Neuronal stem cell (in vitro differentiated cells): ENCODE data around the gene CFHR3.
"Not testable (repeated sequence)": the region's sequence is repeated elsewhere in the genome, so short reads cannot be mapped to it uniquely, and the experiment has no call there.

Source experiments
- DNase-seq: peaks from one replicate; pipeline ENCODE4 v3.0.0-alpha.2; 2013; ENCODE audit warnings: low spot score
- H2AFZ ChIP-seq: one replicate; pipeline ENCODE4 v1.6.1; 2013; ENCODE audit warnings: mild to moderate bottlenecking, low read length, inconsistent platforms
- H2AK5ac ChIP-seq: 2 replicates; pipeline ENCODE4 v1.6.1; 2013; ENCODE audit warnings: low read depth, mild to moderate bottlenecking, inconsistent platforms, low read length, moderate library complexity, mixed read lengths
- H2BK120ac ChIP-seq: 2 replicates; pipeline ENCODE4 v1.6.1; 2013; ENCODE audit warnings: low read depth, mild to moderate bottlenecking, inconsistent platforms, low read length, moderate library complexity, mixed read lengths
- H2BK12ac ChIP-seq: one replicate; pipeline ENCODE4 v1.6.1; 2013; ENCODE audit warnings: low read length, inconsistent platforms
- H2BK15ac ChIP-seq: 2 replicates; pipeline ENCODE4 v1.6.1; 2013; ENCODE audit warnings: mild to moderate bottlenecking, low read length, inconsistent platforms, mixed read lengths
- H2BK5ac ChIP-seq: one replicate; pipeline ENCODE4 v1.6.1; 2013; ENCODE audit warnings: inconsistent platforms, mild to moderate bottlenecking, low read length, moderate library complexity
- H3K14ac ChIP-seq: one replicate; pipeline ENCODE4 v1.6.1; 2013; ENCODE audit warnings: low read length, inconsistent platforms
- H3K18ac ChIP-seq: 2 replicates; pipeline ENCODE4 v1.6.1; 2013; ENCODE audit warnings: low read length, inconsistent platforms
- H3K23ac ChIP-seq: 2 replicates; pipeline ENCODE4 v1.6.1; 2013; ENCODE audit warnings: low read depth, mild to moderate bottlenecking, mixed read lengths, low read length, inconsistent platforms; ENCODE audit not compliant: poor library complexity
- H3K27ac ChIP-seq: replicated peaks from 3 replicates; pipeline ENCODE4 v1.5.1; 2013; ENCODE audit warnings: low read length, inconsistent platforms
- H3K27me3 ChIP-seq, 3 experiments: 2 replicates each; pipeline ENCODE4 v1.6.1; 2013; ENCODE audit warnings: low read length in 3 of 3, mild to moderate bottlenecking in 2 of 3, inconsistent platforms in 1 of 3, low read depth in 1 of 3, mixed read lengths in 1 of 3, moderate library complexity in 1 of 3; ENCODE audit not compliant: control insufficient read depth in 3 of 3, insufficient read depth in 3 of 3
- H3K36me3 ChIP-seq, 2 donors: replicated peaks in 1 of 2; 2 replicates each; pipeline ENCODE4 v1.6.1; 2013; ENCODE audit warnings: low read length in 2 of 2; ENCODE audit not compliant: control insufficient read depth in 2 of 2, insufficient read depth in 2 of 2
- H3K4ac ChIP-seq: 2 replicates; pipeline ENCODE4 v1.6.1; 2013; ENCODE audit warnings: inconsistent platforms, mild to moderate bottlenecking, low read length, moderate library complexity
- H3K4me1 ChIP-seq, 2 donors: 1 replicate in 1 of 2; 2 replicates in 1 of 2; pipeline ENCODE4 v1.6.1; 2013; ENCODE audit warnings: low read length in 2 of 2, low read depth in 1 of 2; ENCODE audit not compliant: control insufficient read depth in 2 of 2, insufficient read depth in 1 of 2
- H3K4me2 ChIP-seq: one replicate; pipeline ENCODE4 v1.6.1; 2013; ENCODE audit warnings: mild to moderate bottlenecking, low read length, inconsistent platforms; ENCODE audit not compliant: insufficient read depth, poor library complexity, severe bottlenecking
- H3K4me3 ChIP-seq, 2 donors: 2 replicates each; pipeline ENCODE4 v1.5.1; 2013; ENCODE audit warnings: low read length in 2 of 2, mild to moderate bottlenecking in 2 of 2, inconsistent platforms in 1 of 2, moderate library complexity in 1 of 2
- H3K79me1 ChIP-seq: one replicate; pipeline ENCODE4 v1.6.1; 2013; ENCODE audit warnings: low read depth, mild to moderate bottlenecking, inconsistent platforms, low read length, moderate library complexity
- H3K9ac ChIP-seq: one replicate; pipeline ENCODE4 v1.6.1; 2013; ENCODE audit warnings: mild to moderate bottlenecking, low read depth, low read length, inconsistent platforms; ENCODE audit not compliant: poor library complexity
- H3K9me3 ChIP-seq, 2 donors: replicated peaks in 1 of 2; 2 replicates each; pipeline versions ENCODE3 to v1.6.1; 2013; ENCODE audit warnings: low read length in 2 of 2, mild to moderate bottlenecking in 2 of 2, inconsistent platforms in 1 of 2, low read depth in 1 of 2, mixed read lengths in 1 of 2, moderate library complexity in 1 of 2; ENCODE audit not compliant: control insufficient read depth in 2 of 2, insufficient read depth in 1 of 2
- H4K8ac ChIP-seq: one replicate; pipeline ENCODE4 v1.6.1; 2013; ENCODE audit warnings: low read depth, mild to moderate bottlenecking, inconsistent platforms, low read length, moderate library complexity
- H4K91ac ChIP-seq: one replicate; pipeline ENCODE4 v1.6.1; 2013; ENCODE audit warnings: low read length, low read depth, mild to moderate bottlenecking, inconsistent platforms; ENCODE audit not compliant: poor library complexity
- WGBS, 2 donors: extraction: QIAGEN DNeasy Blood & Tissue Kit; methylation state at CpG; one replicate each; pipeline ENCODE4 v1.1.7; 2013; ENCODE audit warnings: missing lambda C conversion rate in 2 of 2, mixed read lengths in 1 of 2; ENCODE audit not compliant: insufficient read length in 2 of 2, insufficient replicate concordance in 1 of 2; ENCODE audit errors: extremely low coverage in 2 of 2; 5-methylcytosine and 5-hydroxymethylcytosine counted together

The CFHR3 gene

GRCh38 chr1:196734460-196734859, 40.2 kb upstream of the CFHR3 start:
- no peak overlapping the region for H4K8ac ChIP-seq
- H2BK15ac ChIP-seq, result no peak overlapping the region
- no peak overlapping the region for H3K23ac ChIP-seq
- no peak overlapping the region for H4K91ac ChIP-seq
- H3K27me3 ChIP-seq, result no peaks in the 10 kb centered on the region
- WGBS, 2 donors, result no CpG with 5 or more reads among the region's 2 CpGs
- no peak overlapping the region for H3K14ac ChIP-seq
- no peak overlapping the region for H3K4me2 ChIP-seq
- no peak overlapping the region for H3K27ac ChIP-seq
- H3K9me3 ChIP-seq, result peaks cover 5 to 6% of the 10 kb centered on the region in 2 donors
- no peak overlapping the region for H2AFZ ChIP-seq
- H3K4me3 ChIP-seq, result no peak overlapping the region
- no peaks in the 10 kb centered on the region for H3K79me1 ChIP-seq
- H3K18ac ChIP-seq, result no peak overlapping the region
- H2AK5ac ChIP-seq, result no peak overlapping the region
- no peak overlapping the region for H2BK5ac ChIP-seq
- H3K4ac ChIP-seq, result no peak overlapping the region
- no peaks in the 10 kb centered on the region for H3K4me1 ChIP-seq
- H3K9ac ChIP-seq, result no peak overlapping the region
- no peak for DNase-seq
- no peak overlapping the region for H2BK12ac ChIP-seq
- no peaks in the 10 kb centered on the region for H3K36me3 ChIP-seq
- H2BK120ac ChIP-seq, result no peak overlapping the region

DNA sequence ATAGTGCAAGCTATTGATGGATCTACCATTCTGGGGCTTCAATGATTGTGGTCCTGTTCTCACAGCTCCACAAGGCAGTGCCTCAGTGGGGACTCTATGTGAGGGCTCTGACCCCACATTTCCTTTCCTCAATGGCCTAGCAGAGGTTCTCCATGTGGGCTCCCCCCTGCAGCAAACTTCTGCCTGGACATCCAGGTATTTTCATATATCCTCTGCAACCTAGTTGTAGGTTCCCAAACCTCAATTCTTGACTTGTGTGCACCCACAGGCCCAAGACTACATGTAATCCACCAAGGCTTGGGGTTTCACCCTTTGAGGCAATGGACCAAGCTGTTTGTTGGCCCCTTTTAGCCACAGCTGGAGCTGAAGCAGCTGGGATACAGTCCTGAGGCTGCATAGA, 35.9 kb upstream of the CFHR3 start:
- H3K36me3 ChIP-seq, result no peaks in the 10 kb centered on the region
- H2BK5ac ChIP-seq, result no peak overlapping the region
- H3K18ac ChIP-seq, result no peak overlapping the region
- DNase-seq, result no peak
- no peaks in the 10 kb centered on the region for H3K27me3 ChIP-seq
- H2AFZ ChIP-seq, result no peak overlapping the region
- no peak overlapping the region for H4K8ac ChIP-seq
- H3K4me1 ChIP-seq, result no peaks in the 10 kb centered on the region
- no peak overlapping the region for H3K9ac ChIP-seq
- H3K9me3 ChIP-seq, result peaks cover 5 to 6% of the 10 kb centered on the region in 2 donors
- H3K23ac ChIP-seq, result no peak overlapping the region
- no peak overlapping the region for H2AK5ac ChIP-seq
- H2BK15ac ChIP-seq, result no peak overlapping the region
- H3K4ac ChIP-seq, result no peak overlapping the region
- H3K4me3 ChIP-seq, result no peak overlapping the region
- no peak overlapping the region for H4K91ac ChIP-seq
- H2BK12ac ChIP-seq, result no peak overlapping the region
- no peak overlapping the region for H2BK120ac ChIP-seq
- no peak overlapping the region for H3K14ac ChIP-seq
- no peaks in the 10 kb centered on the region for H3K79me1 ChIP-seq
- H3K4me2 ChIP-seq, result no peak overlapping the region
- no peak overlapping the region for H3K27ac ChIP-seq

GRCh38 chr1:196743244-196743643, 31.4 kb upstream of the CFHR3 start:
- not testable (repeated sequence) for H3K27me3 ChIP-seq, H4K91ac ChIP-seq, H3K4me2 ChIP-seq, H3K36me3 ChIP-seq, H2BK12ac ChIP-seq, H2AFZ ChIP-seq, H2AK5ac ChIP-seq, H3K18ac ChIP-seq, H3K4ac ChIP-seq, H3K27ac ChIP-seq, H2BK15ac ChIP-seq, H3K23ac ChIP-seq, H2BK5ac ChIP-seq, H3K4me3 ChIP-seq, H3K14ac ChIP-seq, H2BK120ac ChIP-seq, H3K4me1 ChIP-seq, DNase-seq, H3K79me1 ChIP-seq, H3K9me3 ChIP-seq, H4K8ac ChIP-seq, H3K9ac ChIP-seq
- WGBS, 2 donors, result no CpG with 5 or more reads among the region's 6 CpGs

DNA sequence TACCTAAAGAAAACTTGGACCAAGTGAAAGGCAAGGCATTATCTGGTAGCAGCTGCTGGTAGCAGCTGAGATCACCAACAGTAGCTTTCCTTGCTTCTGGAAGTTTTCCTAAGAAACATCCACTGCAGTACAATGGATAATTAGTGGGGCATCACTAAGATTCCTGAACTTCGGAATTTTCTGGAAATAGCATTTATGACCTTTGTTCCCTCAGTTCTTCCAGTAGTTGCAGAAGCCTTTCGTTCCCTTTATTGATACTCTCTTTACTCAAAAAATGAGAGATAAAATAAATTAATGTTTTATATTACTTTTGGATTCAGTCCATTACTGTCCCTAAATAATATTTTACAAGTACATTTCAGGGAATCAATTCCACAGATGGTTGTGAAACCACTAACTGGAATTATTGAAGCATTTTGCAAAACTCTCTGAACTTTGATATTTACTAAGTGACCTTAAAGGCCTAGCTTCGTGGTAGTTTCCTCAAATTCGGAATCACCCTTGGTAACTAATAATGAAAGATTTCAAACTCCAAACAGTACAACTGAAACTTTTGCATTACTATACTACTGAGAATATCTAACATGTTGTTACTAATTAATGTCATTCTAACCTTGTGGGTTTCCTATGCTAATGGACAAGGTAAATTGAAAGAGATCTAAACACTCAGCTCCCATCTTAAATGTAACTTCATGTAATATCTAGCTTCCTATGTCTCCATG, 9.5 kb upstream of the CFHR3 start:
- H2BK15ac ChIP-seq, H3K4me1 ChIP-seq, H3K36me3 ChIP-seq, H4K91ac ChIP-seq, H2AFZ ChIP-seq, H3K23ac ChIP-seq, H3K9ac ChIP-seq, H2BK12ac ChIP-seq, H2AK5ac ChIP-seq, H4K8ac ChIP-seq, H3K4ac ChIP-seq, H3K4me2 ChIP-seq, H3K18ac ChIP-seq, H2BK120ac ChIP-seq, DNase-seq, H2BK5ac ChIP-seq, H3K4me3 ChIP-seq, H3K79me1 ChIP-seq, H3K27me3 ChIP-seq, H3K27ac ChIP-seq, H3K9me3 ChIP-seq, H3K14ac ChIP-seq: not testable (repeated sequence)
- no CpG with 5 or more reads among the region's 4 CpGs for WGBS, 2 donors
